A549 (cell line): ENCODE data around the gene UBXN7.
"Not testable (repeated sequence)": the region's sequence is repeated elsewhere in the genome, so short reads cannot be mapped to it uniquely, and the experiment has no call there.

ENCODE experiments used
- CBX2 ChIP-seq: fragments of 200-600 bp; sonication (generic); IDR thresholded peaks from 2 replicates; pipeline ENCODE4 v1.6.1; 2016; ENCODE audit warnings: low read depth, mild to moderate bottlenecking, borderline replicate concordance
- CEBPB ChIP-seq, 2 experiments: fragments of >200 bp in 1 of 2; sonication (Bioruptor Twin) in 1 of 2; formaldehyde crosslinking in 1 of 2; IDR thresholded peaks; 2 replicates each; pipeline ENCODE4 v1.6.1; 2012 to 2016
- EP300 ChIP-seq, 2 experiments: fragments of >200 bp; sonication (Bioruptor Twin); formaldehyde crosslinking; IDR thresholded peaks; 2 replicates in 1 of 2; 3 replicates in 1 of 2; pipeline ENCODE4 v1.6.1; 2016 to 2017
- FOSL2 ChIP-seq, 2 experiments: fragments of 450-650 bp in 1 of 2; fragments of >200 bp in 1 of 2; sonication (Bioruptor Twin) in 1 of 2; formaldehyde crosslinking; IDR thresholded peaks; 2 replicates each; pipeline versions ENCODE4 v1.5.0 to v1.6.1; 2016 to 2020; ENCODE audit warnings: mild to moderate bottlenecking in 1 of 2, moderate library complexity in 1 of 2
- JUNB ChIP-seq: fragments of >200 bp; sonication (Bioruptor Twin); formaldehyde crosslinking; IDR thresholded peaks from 2 replicates; pipeline ENCODE4 v1.6.1; 2016
- MAZ ChIP-seq: fragments of 150-350 bp; IDR thresholded peaks from 2 replicates; pipeline ENCODE4 v1.6.1; 2014; ENCODE audit warnings: antibody characterized with exemption, low read depth, low read length, borderline replicate concordance
- POLR2AphosphoS2 ChIP-seq: conservative IDR thresholded peaks from 2 replicates; pipeline ENCODE4 v1.6.1; 2012; ENCODE audit warnings: low read length, improper control_type of control experiment, inconsistent platforms
- RAD21 ChIP-seq, 2 experiments: fragments of >200 bp in 1 of 2; sonication (Bioruptor Twin) in 1 of 2; formaldehyde crosslinking in 1 of 2; IDR thresholded peaks in 1 of 2; conservative IDR thresholded peaks in 1 of 2; 2 replicates in 1 of 2; 3 replicates in 1 of 2; pipeline ENCODE4 v1.6.1; 2012 to 2018; ENCODE audit warnings: inconsistent platforms in 1 of 2
- RFX5 ChIP-seq: fragments of 450-650 bp; IDR thresholded peaks from 2 replicates; pipeline ENCODE4 v1.7.1; 2014; ENCODE audit warnings: antibody characterized with exemption, mild to moderate bottlenecking, moderate library complexity
- TF ChIP-seq, protein P1 (sequence below): fragments of >200 bp; sonication (Bioruptor Twin); formaldehyde crosslinking; IDR thresholded peaks from 3 replicates; pipeline ENCODE4 v1.5.1; 2016
- TF ChIP-seq, protein P2 (sequence below): fragments of 200-600 bp; sonication (generic); IDR thresholded peaks from 2 replicates; pipeline ENCODE4 v1.6.1; 2016; ENCODE audit warnings: antibody characterized with exemption, mild to moderate bottlenecking, moderate library complexity
- TF ChIP-seq, protein P3 (sequence below): fragments of 250-450 bp; sonication (Bioruptor Pico); IDR thresholded peaks from 2 replicates; pipeline ENCODE4 v1.5.0; 2021; ENCODE audit warnings: mild to moderate bottlenecking, moderate library complexity, borderline replicate concordance

DNA sequence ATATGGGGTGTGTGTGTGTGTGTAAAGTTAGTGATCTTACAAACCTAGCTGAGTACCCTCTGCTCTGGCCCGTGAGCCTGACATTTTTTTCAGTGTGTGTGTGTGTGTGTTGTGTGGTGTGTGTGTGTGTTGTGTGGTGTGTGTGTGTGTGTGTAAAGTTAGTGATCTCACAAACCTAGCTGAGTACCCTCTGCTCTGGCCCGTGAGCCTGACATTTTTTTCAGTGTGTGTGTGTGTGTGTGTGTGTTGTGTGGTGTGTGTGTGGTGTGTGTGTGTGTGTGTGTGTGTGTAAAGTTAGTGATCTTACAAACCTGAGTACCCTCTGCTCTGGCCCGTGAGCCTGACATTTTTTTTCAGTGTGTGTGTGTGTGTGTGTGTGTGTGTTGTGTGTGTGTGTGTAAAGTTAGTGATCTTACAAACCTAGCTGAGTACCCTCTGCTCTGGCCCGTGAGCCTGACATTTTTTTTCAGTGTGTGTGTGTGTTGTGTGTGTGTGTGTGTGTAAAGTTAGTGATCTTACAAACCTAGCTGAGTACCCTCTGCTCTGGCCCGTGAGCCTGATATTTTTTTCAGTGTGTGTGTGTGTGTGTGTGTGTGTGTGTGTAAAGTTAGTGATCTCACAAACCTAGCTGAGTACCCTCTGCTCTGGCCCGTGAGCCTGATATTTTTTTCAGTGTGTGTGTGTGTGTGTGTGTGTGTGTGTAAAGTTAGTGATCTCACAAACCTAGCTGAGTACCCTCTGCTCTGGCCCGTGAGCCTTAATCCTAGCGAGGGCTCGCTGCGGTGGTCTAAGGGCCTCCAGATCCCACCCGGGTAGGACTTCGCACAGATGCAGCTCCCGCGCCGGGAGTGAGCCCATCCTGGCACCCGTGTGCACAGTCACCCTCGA lies 115.2 kb downstream of the UBXN7 start:
- not testable (repeated sequence) for TF ChIP-seq POLR2AphosphoS2; EP300 (IDR thresholded peaks at IDR 0.05); MAZ; CBX2; FOSL2 (IDR thresholded peaks at IDR 0.05); FOSL2 (CRISPR knock-in tag; IDR thresholded peaks at IDR 0.05); RAD21 (conservative IDR thresholded peaks at IDR 0.05 in 1 of 2, IDR thresholded peaks at IDR 0.05 in 1 of 2); JUNB; RFX5; CEBPB (IDR thresholded peaks at IDR 0.05)
- TF ChIP-seq, protein P1, sequence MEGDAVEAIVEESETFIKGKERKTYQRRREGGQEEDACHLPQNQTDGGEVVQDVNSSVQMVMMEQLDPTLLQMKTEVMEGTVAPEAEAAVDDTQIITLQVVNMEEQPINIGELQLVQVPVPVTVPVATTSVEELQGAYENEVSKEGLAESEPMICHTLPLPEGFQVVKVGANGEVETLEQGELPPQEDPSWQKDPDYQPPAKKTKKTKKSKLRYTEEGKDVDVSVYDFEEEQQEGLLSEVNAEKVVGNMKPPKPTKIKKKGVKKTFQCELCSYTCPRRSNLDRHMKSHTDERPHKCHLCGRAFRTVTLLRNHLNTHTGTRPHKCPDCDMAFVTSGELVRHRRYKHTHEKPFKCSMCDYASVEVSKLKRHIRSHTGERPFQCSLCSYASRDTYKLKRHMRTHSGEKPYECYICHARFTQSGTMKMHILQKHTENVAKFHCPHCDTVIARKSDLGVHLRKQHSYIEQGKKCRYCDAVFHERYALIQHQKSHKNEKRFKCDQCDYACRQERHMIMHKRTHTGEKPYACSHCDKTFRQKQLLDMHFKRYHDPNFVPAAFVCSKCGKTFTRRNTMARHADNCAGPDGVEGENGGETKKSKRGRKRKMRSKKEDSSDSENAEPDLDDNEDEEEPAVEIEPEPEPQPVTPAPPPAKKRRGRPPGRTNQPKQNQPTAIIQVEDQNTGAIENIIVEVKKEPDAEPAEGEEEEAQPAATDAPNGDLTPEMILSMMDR = not testable (repeated sequence)
- TF ChIP-seq, protein P2, sequence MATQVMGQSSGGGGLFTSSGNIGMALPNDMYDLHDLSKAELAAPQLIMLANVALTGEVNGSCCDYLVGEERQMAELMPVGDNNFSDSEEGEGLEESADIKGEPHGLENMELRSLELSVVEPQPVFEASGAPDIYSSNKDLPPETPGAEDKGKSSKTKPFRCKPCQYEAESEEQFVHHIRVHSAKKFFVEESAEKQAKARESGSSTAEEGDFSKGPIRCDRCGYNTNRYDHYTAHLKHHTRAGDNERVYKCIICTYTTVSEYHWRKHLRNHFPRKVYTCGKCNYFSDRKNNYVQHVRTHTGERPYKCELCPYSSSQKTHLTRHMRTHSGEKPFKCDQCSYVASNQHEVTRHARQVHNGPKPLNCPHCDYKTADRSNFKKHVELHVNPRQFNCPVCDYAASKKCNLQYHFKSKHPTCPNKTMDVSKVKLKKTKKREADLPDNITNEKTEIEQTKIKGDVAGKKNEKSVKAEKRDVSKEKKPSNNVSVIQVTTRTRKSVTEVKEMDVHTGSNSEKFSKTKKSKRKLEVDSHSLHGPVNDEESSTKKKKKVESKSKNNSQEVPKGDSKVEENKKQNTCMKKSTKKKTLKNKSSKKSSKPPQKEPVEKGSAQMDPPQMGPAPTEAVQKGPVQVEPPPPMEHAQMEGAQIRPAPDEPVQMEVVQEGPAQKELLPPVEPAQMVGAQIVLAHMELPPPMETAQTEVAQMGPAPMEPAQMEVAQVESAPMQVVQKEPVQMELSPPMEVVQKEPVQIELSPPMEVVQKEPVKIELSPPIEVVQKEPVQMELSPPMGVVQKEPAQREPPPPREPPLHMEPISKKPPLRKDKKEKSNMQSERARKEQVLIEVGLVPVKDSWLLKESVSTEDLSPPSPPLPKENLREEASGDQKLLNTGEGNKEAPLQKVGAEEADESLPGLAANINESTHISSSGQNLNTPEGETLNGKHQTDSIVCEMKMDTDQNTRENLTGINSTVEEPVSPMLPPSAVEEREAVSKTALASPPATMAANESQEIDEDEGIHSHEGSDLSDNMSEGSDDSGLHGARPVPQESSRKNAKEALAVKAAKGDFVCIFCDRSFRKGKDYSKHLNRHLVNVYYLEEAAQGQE = not testable (repeated sequence)
- TF ChIP-seq, protein P3, sequence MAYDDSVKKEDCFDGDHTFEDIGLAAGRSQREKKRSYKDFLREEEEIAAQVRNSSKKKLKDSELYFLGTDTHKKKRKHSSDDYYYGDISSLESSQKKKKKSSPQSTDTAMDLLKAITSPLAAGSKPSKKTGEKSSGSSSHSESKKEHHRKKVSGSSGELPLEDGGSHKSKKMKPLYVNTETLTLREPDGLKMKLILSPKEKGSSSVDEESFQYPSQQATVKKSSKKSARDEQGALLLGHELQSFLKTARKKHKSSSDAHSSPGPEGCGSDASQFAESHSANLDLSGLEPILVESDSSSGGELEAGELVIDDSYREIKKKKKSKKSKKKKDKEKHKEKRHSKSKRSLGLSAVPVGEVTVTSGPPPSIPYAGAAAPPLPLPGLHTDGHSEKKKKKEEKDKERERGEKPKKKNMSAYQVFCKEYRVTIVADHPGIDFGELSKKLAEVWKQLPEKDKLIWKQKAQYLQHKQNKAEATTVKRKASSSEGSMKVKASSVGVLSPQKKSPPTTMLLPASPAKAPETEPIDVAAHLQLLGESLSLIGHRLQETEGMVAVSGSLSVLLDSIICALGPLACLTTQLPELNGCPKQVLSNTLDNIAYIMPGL (CRISPR knock-in tag) = not testable (repeated sequence)
